ENCODE measurements around the gene TMEM126B. TPM values are rescaled to one million over a fixed set of nuclear protein-coding genes. Genes with fewer than 3 reads are reported as not detected.
"Not testable (repeated sequence)": the region's sequence is repeated elsewhere in the genome, so short reads cannot be mapped to it uniquely, and the experiment has no call there.

TMEM126B gene
- 87.5 TPM for polyA plus RNA-seq (2012; ENCODE audit: insufficient read depth, insufficient read length)

- H3K4me3 ChIP-seq (ENCODE audit: low read length): peak within 1 kb of the TSS; percentile 93
- peak; percentile 91 for DNase-seq (ENCODE audit: low read depth, low spot score)
These were observed at the start of gene TMEM126B for GRCh38 chr11:85627998-85628770. Gene TMEM126B (plus strand): TSS chr11:85628593. CDS start chr11:85628608, 15 bp downstream.

- no peak for DNase-seq (ENCODE audit: low read depth, low spot score)
- H3K4me3 ChIP-seq (ENCODE audit: low read length): no peak overlapping the region
These were observed 46.3 kb upstream of the TMEM126B start for GRCh38 chr11:85582111-85582510.

- H3K4me3 ChIP-seq (ENCODE audit: low read length): no peak overlapping the region
- no peak for DNase-seq (ENCODE audit: low read depth, low spot score)
These were observed 39.0 kb upstream of the TMEM126B start for GRCh38 chr11:85589373-85589772.

GRCh38 chr11:85590848-85591483 is 37.4 kb upstream of the TMEM126B start:
- no peak overlapping the region for H3K4me3 ChIP-seq (ENCODE audit: low read length)
- peak; percentile 10 for DNase-seq (ENCODE audit: low read depth, low spot score)

- peak; percentile 35 for DNase-seq (ENCODE audit: low read depth, low spot score)
- H3K4me3 ChIP-seq (ENCODE audit: low read length): no peak overlapping the region
These were observed 33.0 kb upstream of the TMEM126B start for GRCh38 chr11:85595285-85595884.

- no peak overlapping the region for H3K4me3 ChIP-seq (ENCODE audit: low read length)
- DNase-seq (ENCODE audit: low read depth, low spot score): no peak
These were observed 31.5 kb upstream of the TMEM126B start for GRCh38 chr11:85596886-85597285.

- no peak overlapping the region for H3K4me3 ChIP-seq (ENCODE audit: low read length)
- no peak for DNase-seq (ENCODE audit: low read depth, low spot score)
These were observed 29.3 kb upstream of the TMEM126B start for GRCh38 chr11:85599083-85599482.

GRCh38 chr11:85602526-85603213 is 25.7 kb upstream of the TMEM126B start:
- DNase-seq (ENCODE audit: low read depth, low spot score): no peak
- H3K4me3 ChIP-seq (ENCODE audit: low read length): no peak overlapping the region

- no peak for DNase-seq (ENCODE audit: low read depth, low spot score)
- H3K4me3 ChIP-seq (ENCODE audit: low read length): no peak overlapping the region
These were observed 25.2 kb upstream of the TMEM126B start for GRCh38 chr11:85603220-85603619.

- DNase-seq (ENCODE audit: low read depth, low spot score); H3K4me3 ChIP-seq (ENCODE audit: low read length): not testable (repeated sequence)
These were observed 22.2 kb upstream of the TMEM126B start for GRCh38 chr11:85606237-85606636.

GRCh38 chr11:85608621-85609020 is 19.8 kb upstream of the TMEM126B start:
- DNase-seq (ENCODE audit: low read depth, low spot score); H3K4me3 ChIP-seq (ENCODE audit: low read length): not testable (repeated sequence)

- DNase-seq (ENCODE audit: low read depth, low spot score); H3K4me3 ChIP-seq (ENCODE audit: low read length): not testable (repeated sequence)
These were observed 19.1 kb upstream of the TMEM126B start for GRCh38 chr11:85609286-85609685.

- H3K4me3 ChIP-seq (ENCODE audit: low read length); DNase-seq (ENCODE audit: low read depth, low spot score): not testable (repeated sequence)
These were observed 16.8 kb upstream of the TMEM126B start for GRCh38 chr11:85611643-85612042.

GRCh38 chr11:85619499-85619898 is 8.9 kb upstream of the TMEM126B start:
- no peak for DNase-seq (ENCODE audit: low read depth, low spot score)
- no peak overlapping the region for H3K4me3 ChIP-seq (ENCODE audit: low read length)

- DNase-seq (ENCODE audit: low read depth, low spot score): no peak
- no peak overlapping the region for H3K4me3 ChIP-seq (ENCODE audit: low read length)
These were observed 8.1 kb upstream of the TMEM126B start for GRCh38 chr11:85620256-85620655.

GRCh38 chr11:85626496-85626895 is 1.9 kb upstream of the TMEM126B start:
- no peak for DNase-seq (ENCODE audit: low read depth, low spot score)

GRCh38 chr11:85627332-85627997 is 928 bp upstream of the TMEM126B start, which contains the start of gene DLG2:
Gene DLG2 (minus strand): TSS chr11:85627344.
- DNase-seq (ENCODE audit: low read depth, low spot score): no peak

More at GRCh38 chr11:85626496-85626895, 1.9 kb upstream of the TMEM126B start:
- H3K4me3 ChIP-seq (ENCODE audit: low read length): no peak overlapping the region

GRCh38 chr11:85628771-85629341 is 463 bp downstream of the TMEM126B start:
- H3K4me3 ChIP-seq (ENCODE audit: low read length): peak overlapping the region; percentile 93
- no peak for DNase-seq (ENCODE audit: low read depth, low spot score)

More at GRCh38 chr11:85627332-85627997, 928 bp upstream of the TMEM126B start, which contains the start of gene DLG2:
- peak within 1 kb of the TSS; percentile 93 for H3K4me3 ChIP-seq (ENCODE audit: low read length)

All from Jurkat, Clone E6-1 (cell line).